Measurements from ENCODE around the gene GALNT12. TPM values are rescaled to one million over a fixed set of nuclear protein-coding genes. Genes with fewer than 3 reads are reported as not detected.
A peak's percentile ranks its signal among the peaks of the same experiment; 100 is the strongest.

The GALNT12 gene
- total and polyA plus RNA-seq, 2 experiments from 2014 or later: 14.6 to 23.6 TPM

DNA sequence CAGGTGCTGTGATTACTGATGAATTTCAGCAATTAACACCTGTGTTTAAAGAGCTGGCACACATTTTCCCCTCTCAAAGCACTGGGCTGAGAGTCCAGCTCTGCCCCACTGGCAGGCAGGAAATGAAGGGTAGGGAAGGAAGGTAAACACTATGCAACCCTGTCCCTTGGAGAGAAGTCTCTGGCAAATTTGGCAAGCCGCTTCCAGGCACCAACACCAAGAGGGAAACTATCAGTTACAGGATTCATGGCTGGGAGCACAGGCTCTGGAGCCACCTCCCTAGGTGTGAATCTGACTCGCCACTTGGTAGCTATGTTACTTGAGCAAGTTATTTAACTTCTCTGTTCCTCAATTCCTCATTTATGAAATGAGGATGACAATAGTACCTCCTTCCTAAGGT lies 14.4 kb upstream of the GALNT12 start (continued):
- TF ChIP-seq, protein P1, sequence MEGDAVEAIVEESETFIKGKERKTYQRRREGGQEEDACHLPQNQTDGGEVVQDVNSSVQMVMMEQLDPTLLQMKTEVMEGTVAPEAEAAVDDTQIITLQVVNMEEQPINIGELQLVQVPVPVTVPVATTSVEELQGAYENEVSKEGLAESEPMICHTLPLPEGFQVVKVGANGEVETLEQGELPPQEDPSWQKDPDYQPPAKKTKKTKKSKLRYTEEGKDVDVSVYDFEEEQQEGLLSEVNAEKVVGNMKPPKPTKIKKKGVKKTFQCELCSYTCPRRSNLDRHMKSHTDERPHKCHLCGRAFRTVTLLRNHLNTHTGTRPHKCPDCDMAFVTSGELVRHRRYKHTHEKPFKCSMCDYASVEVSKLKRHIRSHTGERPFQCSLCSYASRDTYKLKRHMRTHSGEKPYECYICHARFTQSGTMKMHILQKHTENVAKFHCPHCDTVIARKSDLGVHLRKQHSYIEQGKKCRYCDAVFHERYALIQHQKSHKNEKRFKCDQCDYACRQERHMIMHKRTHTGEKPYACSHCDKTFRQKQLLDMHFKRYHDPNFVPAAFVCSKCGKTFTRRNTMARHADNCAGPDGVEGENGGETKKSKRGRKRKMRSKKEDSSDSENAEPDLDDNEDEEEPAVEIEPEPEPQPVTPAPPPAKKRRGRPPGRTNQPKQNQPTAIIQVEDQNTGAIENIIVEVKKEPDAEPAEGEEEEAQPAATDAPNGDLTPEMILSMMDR (conservative IDR thresholded peaks at IDR 0.05; ENCODE audit: low read depth in 2 of 2): no peak
- TF ChIP-seq ZNF331 (CRISPR knock-in tag; IDR thresholded peaks at IDR 0.05; ENCODE audit: low read depth): no peak
- TF ChIP-seq POLR2AphosphoS5 (IDR thresholded peaks at IDR 0.05; ENCODE audit: low read depth): no peak
- TF ChIP-seq JUNB (IDR thresholded peaks at IDR 0.05; ENCODE audit: unreplicated experiment): no peak
- TF ChIP-seq CREB1 (CRISPR knock-in tag; IDR thresholded peaks at IDR 0.05; ENCODE audit: low read depth): no peak
- no peak for TF ChIP-seq STAT1 (IDR thresholded peaks at IDR 0.05; ENCODE audit: unreplicated experiment)
- TF ChIP-seq ZNF114 (CRISPR knock-in tag; IDR thresholded peaks at IDR 0.05): no peak
- TF ChIP-seq, protein P2, sequence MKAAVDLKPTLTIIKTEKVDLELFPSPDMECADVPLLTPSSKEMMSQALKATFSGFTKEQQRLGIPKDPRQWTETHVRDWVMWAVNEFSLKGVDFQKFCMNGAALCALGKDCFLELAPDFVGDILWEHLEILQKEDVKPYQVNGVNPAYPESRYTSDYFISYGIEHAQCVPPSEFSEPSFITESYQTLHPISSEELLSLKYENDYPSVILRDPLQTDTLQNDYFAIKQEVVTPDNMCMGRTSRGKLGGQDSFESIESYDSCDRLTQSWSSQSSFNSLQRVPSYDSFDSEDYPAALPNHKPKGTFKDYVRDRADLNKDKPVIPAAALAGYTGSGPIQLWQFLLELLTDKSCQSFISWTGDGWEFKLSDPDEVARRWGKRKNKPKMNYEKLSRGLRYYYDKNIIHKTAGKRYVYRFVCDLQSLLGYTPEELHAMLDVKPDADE (IDR thresholded peaks at IDR 0.05): no peak
- TF ChIP-seq EZH2 (IDR thresholded peaks at IDR 0.05; ENCODE audit: low read depth, unreplicated experiment): no peak
- TF ChIP-seq, protein P3, sequence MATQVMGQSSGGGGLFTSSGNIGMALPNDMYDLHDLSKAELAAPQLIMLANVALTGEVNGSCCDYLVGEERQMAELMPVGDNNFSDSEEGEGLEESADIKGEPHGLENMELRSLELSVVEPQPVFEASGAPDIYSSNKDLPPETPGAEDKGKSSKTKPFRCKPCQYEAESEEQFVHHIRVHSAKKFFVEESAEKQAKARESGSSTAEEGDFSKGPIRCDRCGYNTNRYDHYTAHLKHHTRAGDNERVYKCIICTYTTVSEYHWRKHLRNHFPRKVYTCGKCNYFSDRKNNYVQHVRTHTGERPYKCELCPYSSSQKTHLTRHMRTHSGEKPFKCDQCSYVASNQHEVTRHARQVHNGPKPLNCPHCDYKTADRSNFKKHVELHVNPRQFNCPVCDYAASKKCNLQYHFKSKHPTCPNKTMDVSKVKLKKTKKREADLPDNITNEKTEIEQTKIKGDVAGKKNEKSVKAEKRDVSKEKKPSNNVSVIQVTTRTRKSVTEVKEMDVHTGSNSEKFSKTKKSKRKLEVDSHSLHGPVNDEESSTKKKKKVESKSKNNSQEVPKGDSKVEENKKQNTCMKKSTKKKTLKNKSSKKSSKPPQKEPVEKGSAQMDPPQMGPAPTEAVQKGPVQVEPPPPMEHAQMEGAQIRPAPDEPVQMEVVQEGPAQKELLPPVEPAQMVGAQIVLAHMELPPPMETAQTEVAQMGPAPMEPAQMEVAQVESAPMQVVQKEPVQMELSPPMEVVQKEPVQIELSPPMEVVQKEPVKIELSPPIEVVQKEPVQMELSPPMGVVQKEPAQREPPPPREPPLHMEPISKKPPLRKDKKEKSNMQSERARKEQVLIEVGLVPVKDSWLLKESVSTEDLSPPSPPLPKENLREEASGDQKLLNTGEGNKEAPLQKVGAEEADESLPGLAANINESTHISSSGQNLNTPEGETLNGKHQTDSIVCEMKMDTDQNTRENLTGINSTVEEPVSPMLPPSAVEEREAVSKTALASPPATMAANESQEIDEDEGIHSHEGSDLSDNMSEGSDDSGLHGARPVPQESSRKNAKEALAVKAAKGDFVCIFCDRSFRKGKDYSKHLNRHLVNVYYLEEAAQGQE (IDR thresholded peaks at IDR 0.05; ENCODE audit: unreplicated experiment): no peak

DNA sequence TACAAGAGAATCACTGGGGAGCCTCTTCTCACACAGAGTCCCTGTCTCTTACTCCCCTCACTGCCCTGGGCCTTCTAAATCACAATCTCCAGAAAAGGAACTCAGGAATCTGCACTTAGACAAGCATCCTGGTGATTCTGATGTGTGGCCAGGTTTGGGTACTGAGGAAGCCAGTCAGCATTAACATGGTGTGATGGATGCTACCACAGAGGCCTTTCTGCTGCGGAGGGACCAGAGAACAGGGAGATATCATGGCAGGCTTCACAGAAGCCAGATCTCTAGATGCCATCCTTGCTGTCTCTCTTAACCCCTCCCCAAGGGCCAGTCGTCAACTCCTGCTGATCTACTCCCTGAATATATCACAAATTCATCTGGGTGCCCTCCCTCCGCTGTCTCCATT lies 12.7 kb upstream of the GALNT12 start:
- Mint-ChIP-seq H3K36me3 (ENCODE audit: low read depth) (peaks cover 11% of the 10 kb centered on the region; the same call in 2 of the 3 replicates), H3K27me3 (ENCODE audit: insufficient read depth, low read depth, poor library complexity) (peaks cover 7% of the 10 kb centered on the region), H3K4me1 (peaks cover 44% of the 10 kb centered on the region), H3K4me3 (peak overlapping the region; percentile 73), H3K27ac (no peak overlapping the region), H3K9me3 (peaks cover 12% of the 10 kb centered on the region; the same call in 2 of the 3 replicates)
- H3K4me3 ChIP-seq: peak overlapping the region; percentile 71
- peaks cover 41% of the 10 kb centered on the region for H3K79me2 ChIP-seq (replicated peaks; ENCODE audit: insufficient read depth)
- no peak overlapping the region for H2AFZ ChIP-seq
- no peak for DNase-seq (ENCODE audit: low spot score)
- peaks cover 34% of the 10 kb centered on the region; the same call in 1 of the 2 replicates for H3K4me1 ChIP-seq (ENCODE audit: insufficient read depth)
- no peak for ATAC-seq
- H3F3A ChIP-seq (replicated peaks; ENCODE audit: low read depth): peaks cover 5% of the 10 kb centered on the region; the same call in 1 of the 2 replicates
- H3K36me3 ChIP-seq (ENCODE audit: insufficient read depth): peaks cover 8% of the 10 kb centered on the region; the same call in 1 of the 2 replicates
- no peak overlapping the region for H3K27ac ChIP-seq (ENCODE audit: low read depth)
- peak overlapping the region; percentile 90 for H3K4me2 ChIP-seq
- peaks cover 5% of the 10 kb centered on the region for H3K9me2 ChIP-seq (ENCODE audit: insufficient read depth)
- H4K20me1 ChIP-seq (replicated peaks; ENCODE audit: insufficient read depth): peaks cover 23% of the 10 kb centered on the region
- peaks cover 8% of the 10 kb centered on the region; the same call in 1 of the 2 replicates for H3K27me3 ChIP-seq (ENCODE audit: insufficient read depth)
- TF ChIP-seq, protein P2 (IDR thresholded peaks at IDR 0.05): no peak
- TF ChIP-seq, protein P3 (IDR thresholded peaks at IDR 0.05; ENCODE audit: unreplicated experiment): no peak
